Skeletal muscle satellite cell (primary cell): ENCODE measurements around the gene TMEM196.

Source experiments
- H3K27me3 ChIP-seq: 2 replicates; pipeline ENCODE4 v1.7.0; 2013; ENCODE audit warnings: low read length; ENCODE audit not compliant: control insufficient read depth, insufficient read depth
- H3K36me3 ChIP-seq: 2 replicates; pipeline ENCODE4 v1.7.0; 2013; ENCODE audit warnings: mild to moderate bottlenecking, control low read depth, low read length; ENCODE audit not compliant: insufficient read depth
- H3K4me1 ChIP-seq: 2 replicates; pipeline ENCODE4 v1.7.0; 2013; ENCODE audit warnings: low read length; ENCODE audit not compliant: control insufficient read depth, insufficient read depth
- H3K4me2 ChIP-seq: 2 replicates; pipeline ENCODE4 v1.7.0; 2013; ENCODE audit warnings: mild to moderate bottlenecking, low read length
- H3K4me3 ChIP-seq: 2 replicates; pipeline ENCODE4 v1.7.0; 2013; ENCODE audit warnings: low read length
- H3K9ac ChIP-seq: 2 replicates; pipeline ENCODE4 v1.7.0; 2013; ENCODE audit warnings: mild to moderate bottlenecking, low read depth, low read length, moderate library complexity
- H3K9me3 ChIP-seq: replicated peaks from 2 replicates; pipeline ENCODE4 v1.7.0; 2013; ENCODE audit warnings: mild to moderate bottlenecking, control low read depth, low read length
- small RNA-seq: library from RNA; depleted of rRNA; stranded (forward); fragments of <200 nt; gene quantifications from one replicate; pipeline ENCODE3, GENCODE V24; 2012

The TMEM196 gene

DNA sequence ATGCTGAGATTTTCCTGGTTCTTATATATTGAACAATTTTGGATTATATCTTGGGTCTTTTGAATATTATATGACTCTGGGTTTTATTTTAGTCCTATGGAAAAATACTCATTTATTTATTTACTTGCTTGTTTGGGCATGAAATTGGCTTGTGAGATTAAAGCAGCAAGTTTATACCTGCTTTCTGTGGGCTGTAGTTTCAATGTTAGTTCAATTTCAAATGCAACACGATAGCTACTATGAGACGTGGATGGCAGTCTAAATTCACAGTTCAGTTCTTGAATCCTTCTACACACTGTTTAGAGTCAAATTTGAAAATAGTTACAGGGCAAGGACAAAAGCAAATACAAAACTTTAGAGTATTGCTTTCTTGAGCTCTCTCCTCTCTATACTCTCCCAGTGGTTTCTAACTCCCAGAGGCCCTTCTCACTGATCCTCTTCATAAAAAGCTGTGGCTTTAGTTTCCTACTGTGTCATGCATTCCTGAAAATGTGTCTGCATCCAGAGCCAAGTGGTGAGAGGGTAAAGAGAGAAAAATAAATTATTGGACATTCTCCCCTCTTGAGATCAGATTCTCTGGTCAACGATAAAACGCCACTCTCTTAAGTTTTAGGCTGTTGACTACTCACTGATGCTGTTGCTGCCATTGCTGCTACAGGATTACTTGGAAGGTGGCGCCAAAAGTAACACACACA, 99.0 kb downstream of the TMEM196 start:
- no peak overlapping the region for H3K9ac ChIP-seq
- no peak overlapping the region for H3K4me2 ChIP-seq
- H3K9me3 ChIP-seq, result no peaks in the 10 kb centered on the region
- peaks cover 3% of the 10 kb centered on the region for H3K4me1 ChIP-seq
- no peak overlapping the region for H3K4me3 ChIP-seq
- H3K27me3 ChIP-seq, result no peaks in the 10 kb centered on the region
- H3K36me3 ChIP-seq, result no peaks in the 10 kb centered on the region

DNA sequence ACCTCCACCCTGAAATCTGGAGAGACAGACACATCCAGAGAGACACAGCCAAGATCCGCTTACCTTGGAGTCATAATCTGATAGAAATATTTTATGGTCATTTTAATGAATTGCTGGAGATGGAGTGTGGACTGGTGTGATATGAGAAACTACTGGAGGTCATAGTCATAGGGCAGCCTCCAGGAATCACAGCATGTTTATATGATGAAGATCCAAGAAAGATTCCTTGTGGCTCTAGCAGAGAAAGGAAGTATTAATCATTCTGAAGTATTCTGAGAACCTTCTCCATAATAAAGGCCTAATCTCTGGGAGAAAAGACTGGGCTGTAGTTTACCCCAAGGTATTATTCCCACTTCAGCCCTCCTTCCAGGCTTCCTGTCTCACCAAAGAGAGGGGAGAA, 102.6 kb downstream of the TMEM196 start:
- Histone ChIP-seq H3K4me3 (no peak overlapping the region), H3K36me3 (no peaks in the 10 kb centered on the region), H3K27me3 (no peaks in the 10 kb centered on the region), H3K4me2 (no peak overlapping the region), H3K9me3 (no peaks in the 10 kb centered on the region), H3K9ac (no peak overlapping the region), H3K4me1 (peaks cover 3% of the 10 kb centered on the region)

Small RNA genes lying within 50 kb of the gene (small RNA-seq; reads per million reads assigned to genes)
- gene MIR3146, result 0.28 reads per million
